ENCODE measurements around the gene ZNF814. TPM values are rescaled to one million over a fixed set of nuclear protein-coding genes. Genes with fewer than 3 reads are reported as not detected.
"Not testable (repeated sequence)": the region's sequence is repeated elsewhere in the genome, so short reads cannot be mapped to it uniquely, and the experiment has no call there.

Gene ZNF814
- total and polyA plus RNA-seq, 4 donors = 17.5 to 61.5 (median 33.1) TPM

- not testable (repeated sequence) for H3K4me3 ChIP-seq (ENCODE audit: low read depth, low read length); H3K9me3 ChIP-seq (ENCODE audit: control insufficient read depth, insufficient read depth, low read length); H3K27ac ChIP-seq (ENCODE audit: low read depth, low read length); DNase-seq (ENCODE audit: low read depth in 4 of 6, low spot score in 6 of 6); H3K27me3 ChIP-seq (ENCODE audit: control insufficient read depth, insufficient read depth, low read length); H3K4me1 ChIP-seq (ENCODE audit: control insufficient read depth, insufficient read depth, low read length)
- 100% methylated on average over 1 of the region's 6 CpGs for WGBS (ENCODE audit: insufficient coverage)
- peaks cover 45% of the 10 kb centered on the region for H3K36me3 ChIP-seq (ENCODE audit: control insufficient read depth, insufficient read depth, low read length)
Observed at GRCh38 chr19:57869655-57870054, 19.2 kb downstream of the ZNF814 start.

- no peak for DNase-seq (ENCODE audit: low read depth in 4 of 6, low spot score in 6 of 6)
- Histone ChIP-seq H3K9me3 (ENCODE audit: control insufficient read depth, insufficient read depth, low read length) (no peaks in the 10 kb centered on the region), H3K36me3 (ENCODE audit: control insufficient read depth, insufficient read depth, low read length) (peaks cover 48% of the 10 kb centered on the region), H3K27ac (ENCODE audit: low read depth, low read length) (no peak overlapping the region), H3K4me1 (ENCODE audit: control insufficient read depth, insufficient read depth, low read length) (no peaks in the 10 kb centered on the region), H3K4me3 (ENCODE audit: low read depth, low read length) (no peak overlapping the region), H3K27me3 (ENCODE audit: control insufficient read depth, insufficient read depth, low read length) (no peaks in the 10 kb centered on the region)
- 100% methylated on average over 4 of the region's 7 CpGs for WGBS (ENCODE audit: insufficient coverage)
Observed at GRCh38 chr19:57867868-57868492, 20.9 kb downstream of the ZNF814 start.

- H3K27ac ChIP-seq (ENCODE audit: low read depth, low read length); H3K4me3 ChIP-seq (ENCODE audit: low read depth, low read length); H3K9me3 ChIP-seq (ENCODE audit: control insufficient read depth, insufficient read depth, low read length); H3K27me3 ChIP-seq (ENCODE audit: control insufficient read depth, insufficient read depth, low read length); H3K4me1 ChIP-seq (ENCODE audit: control insufficient read depth, insufficient read depth, low read length); DNase-seq (ENCODE audit: low read depth in 4 of 6, low spot score in 6 of 6): not testable (repeated sequence)
- peaks cover 50% of the 10 kb centered on the region for H3K36me3 ChIP-seq (ENCODE audit: control insufficient read depth, insufficient read depth, low read length)
- 90% methylated on average over 2 of the region's 3 CpGs for WGBS (ENCODE audit: insufficient coverage)
Observed at GRCh38 chr19:57862351-57862750, 26.5 kb downstream of the ZNF814 start.

DNA sequence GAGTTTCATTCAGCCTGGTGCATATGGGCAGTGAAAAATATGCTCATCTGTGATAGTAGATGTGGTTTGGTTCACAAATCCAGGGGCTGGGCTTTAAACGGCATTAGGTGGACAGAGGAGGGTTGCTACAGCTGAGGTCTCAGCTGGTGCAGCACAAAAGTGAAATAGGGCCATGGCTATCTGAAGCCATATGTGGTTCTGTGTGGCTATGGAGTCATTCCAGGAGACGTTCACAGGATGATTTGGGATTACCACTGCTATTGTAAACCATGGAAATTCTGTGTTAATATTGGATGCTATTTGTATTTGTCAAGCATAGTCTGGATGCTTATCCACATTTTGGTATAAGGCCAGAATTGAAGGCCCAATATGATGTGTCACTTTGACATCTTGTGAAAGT lies 34.7 kb downstream of the ZNF814 start:
- no CpG with 5 or more reads among the region's 2 CpGs for WGBS (ENCODE audit: insufficient coverage)

DNA sequence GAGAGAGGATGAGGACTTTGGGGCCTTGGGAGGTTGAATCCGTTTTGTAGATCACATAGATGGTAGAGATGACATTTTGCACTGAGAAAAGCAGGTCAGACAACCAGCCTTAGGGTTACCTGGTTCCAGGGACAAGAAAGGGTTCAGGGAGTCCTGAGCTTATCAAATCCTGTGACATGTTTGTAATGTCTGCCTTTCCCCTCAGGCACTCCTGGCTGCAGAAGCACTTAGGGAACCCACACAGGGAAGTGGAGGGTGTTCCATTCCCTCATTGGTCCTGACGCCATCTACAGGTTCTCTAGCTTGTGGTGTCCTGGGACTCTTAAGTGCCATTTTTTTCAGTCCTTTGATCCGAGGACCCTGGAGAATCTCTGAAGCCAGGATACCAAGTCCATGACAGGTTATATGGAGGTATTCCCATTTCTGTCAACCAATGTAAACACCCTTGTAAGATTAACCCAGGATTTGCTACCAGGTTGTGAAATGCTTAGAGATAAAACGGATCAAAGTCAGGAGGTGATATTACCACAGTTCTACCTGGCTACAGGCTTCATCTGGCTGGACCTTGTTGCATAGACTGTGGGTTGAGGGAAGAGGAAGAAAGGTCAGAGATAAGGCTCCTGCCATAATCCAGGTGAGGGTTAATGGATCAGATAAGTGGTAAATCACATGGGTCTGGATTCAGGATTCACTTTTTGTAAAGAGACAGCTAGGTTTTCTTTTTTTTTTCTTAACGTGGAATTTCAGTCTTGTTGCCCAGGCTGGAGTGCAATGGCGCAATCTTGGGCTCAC lies 36.8 kb downstream of the ZNF814 start:
- not testable (repeated sequence) for DNase-seq (ENCODE audit: low read depth in 4 of 6, low spot score in 6 of 6); H3K27me3 ChIP-seq (ENCODE audit: control insufficient read depth, insufficient read depth, low read length); H3K27ac ChIP-seq (ENCODE audit: low read depth, low read length); H3K4me3 ChIP-seq (ENCODE audit: low read depth, low read length); H3K9me3 ChIP-seq (ENCODE audit: control insufficient read depth, insufficient read depth, low read length)
- Histone ChIP-seq H3K36me3 (ENCODE audit: control insufficient read depth, insufficient read depth, low read length) (peaks cover 27% of the 10 kb centered on the region), H3K4me1 (ENCODE audit: control insufficient read depth, insufficient read depth, low read length) (peaks cover 18% of the 10 kb centered on the region)
- 93% methylated on average over 2 of the region's 6 CpGs for WGBS (ENCODE audit: insufficient coverage)

More for the DNA sequence above, 34.7 kb downstream of the ZNF814 start:
- Histone ChIP-seq H3K4me1 (ENCODE audit: control insufficient read depth, insufficient read depth, low read length) (peaks cover 18% of the 10 kb centered on the region), H3K36me3 (ENCODE audit: control insufficient read depth, insufficient read depth, low read length) (peaks cover 36% of the 10 kb centered on the region)
- H3K4me3 ChIP-seq (ENCODE audit: low read depth, low read length); DNase-seq (ENCODE audit: low read depth in 4 of 6, low spot score in 6 of 6); H3K27ac ChIP-seq (ENCODE audit: low read depth, low read length); H3K9me3 ChIP-seq (ENCODE audit: control insufficient read depth, insufficient read depth, low read length); H3K27me3 ChIP-seq (ENCODE audit: control insufficient read depth, insufficient read depth, low read length): not testable (repeated sequence)

GRCh38 chr19:57850553-57851017 lies 38.3 kb downstream of the ZNF814 start:
- Histone ChIP-seq H3K9me3 (ENCODE audit: control insufficient read depth, insufficient read depth, low read length) (no peaks in the 10 kb centered on the region), H3K27me3 (ENCODE audit: control insufficient read depth, insufficient read depth, low read length) (no peaks in the 10 kb centered on the region), H3K4me3 (ENCODE audit: low read depth, low read length) (peak overlapping the region; percentile 79), H3K27ac (ENCODE audit: low read depth, low read length) (peak overlapping the region; percentile 25), H3K4me1 (ENCODE audit: control insufficient read depth, insufficient read depth, low read length) (peaks cover 18% of the 10 kb centered on the region), H3K36me3 (ENCODE audit: control insufficient read depth, insufficient read depth, low read length) (peaks cover 19% of the 10 kb centered on the region)
- peak in 2 of 6 donors; percentile 8 to 31 for DNase-seq (ENCODE audit: low read depth in 4 of 6, low spot score in 6 of 6)
- 0% methylated on average over 8 of the region's 11 CpGs for WGBS (ENCODE audit: insufficient coverage)

DNA sequence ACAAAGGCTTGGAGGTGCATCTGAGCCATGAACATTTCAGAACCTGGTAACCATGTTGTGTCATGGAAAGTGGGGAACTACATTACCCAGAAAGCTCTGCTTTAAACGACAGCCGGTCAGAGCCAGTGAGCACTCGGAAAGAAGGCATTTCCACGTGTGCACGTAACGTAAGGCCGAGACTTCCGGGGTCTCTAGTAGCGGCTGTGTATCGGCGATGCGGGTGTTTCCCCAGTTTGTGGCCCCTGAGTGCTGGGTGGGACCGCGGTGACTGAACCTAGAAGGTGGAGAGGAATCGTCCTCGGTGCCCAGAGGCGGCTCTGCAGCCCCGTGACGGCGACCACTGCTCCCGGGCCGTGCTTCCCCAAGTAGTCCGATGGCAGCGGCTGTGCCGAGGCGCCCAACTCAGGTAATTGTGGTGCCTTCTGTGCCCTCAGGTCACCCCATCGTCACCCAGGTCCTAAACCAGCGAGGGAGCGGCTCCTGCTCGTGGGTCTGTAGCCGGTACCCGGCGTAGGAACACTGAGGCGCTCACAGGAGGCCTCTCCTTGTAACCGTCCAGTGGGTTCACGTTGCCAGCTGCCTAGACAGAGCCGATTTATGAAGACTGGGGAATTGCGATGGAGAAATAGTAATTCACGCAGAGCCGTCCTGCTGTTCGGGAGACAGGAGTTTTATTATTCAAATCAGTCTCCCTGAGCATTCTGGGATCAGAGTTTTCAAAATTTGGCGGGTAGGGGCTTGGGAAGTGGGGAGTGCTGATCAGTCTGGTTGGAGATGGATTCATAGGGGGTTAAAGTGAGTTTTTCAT lies 39.0 kb downstream of the ZNF814 start, which contains the start of gene ZNF587:
TSS of gene ZNF587 (plus strand) at position 194 of the 808 bp plus-strand sequence. CDS start at position 374, 180 bp downstream.
- not testable (repeated sequence) for H3K27me3 ChIP-seq (ENCODE audit: control insufficient read depth, insufficient read depth, low read length); H3K9me3 ChIP-seq (ENCODE audit: control insufficient read depth, insufficient read depth, low read length)
- Histone ChIP-seq H3K27ac (ENCODE audit: low read depth, low read length) (peak within 1 kb of the TSS; percentile 25), H3K4me1 (ENCODE audit: control insufficient read depth, insufficient read depth, low read length) (peaks cover 18% of the 10 kb centered on the region), H3K36me3 (ENCODE audit: control insufficient read depth, insufficient read depth, low read length) (peaks cover 14% of the 10 kb centered on the region), H3K4me3 (ENCODE audit: low read depth, low read length) (peak within 1 kb of the TSS; percentile 79)
- peak in 5 of 6 donors; percentile 50 to 96 (median 76) for DNase-seq (ENCODE audit: low read depth in 4 of 6, low spot score in 6 of 6)
- WGBS (ENCODE audit: insufficient coverage) = under 1% methylated on average over 42 of the region's 42 CpGs

DNA sequence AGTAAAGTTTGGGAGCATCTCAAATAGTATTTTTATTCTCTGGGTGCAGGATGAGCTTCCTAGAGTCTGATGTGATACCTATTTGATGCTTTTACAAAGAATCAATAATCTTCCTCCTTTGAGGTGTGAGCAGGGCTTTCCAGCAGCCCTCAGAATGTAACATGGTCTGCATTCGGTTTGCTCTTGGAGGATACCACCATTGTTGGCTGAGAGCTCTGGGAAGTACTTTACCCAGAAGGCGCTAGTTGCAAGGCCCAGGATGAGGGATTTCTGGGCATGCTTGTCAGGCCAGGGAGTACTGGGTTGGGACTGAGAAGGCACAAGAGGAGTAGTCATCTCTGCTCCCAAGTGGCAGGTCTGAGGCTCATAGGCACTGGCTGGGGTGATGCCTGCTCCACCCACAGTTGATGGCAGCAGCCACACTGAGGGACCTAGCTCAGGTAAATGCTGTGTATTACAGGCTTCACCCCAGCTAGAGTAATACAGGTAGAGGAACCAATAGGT lies 39.6 kb downstream of the ZNF814 start:
- peaks cover 12% of the 10 kb centered on the region for H3K36me3 ChIP-seq (ENCODE audit: control insufficient read depth, insufficient read depth, low read length)
- H3K27me3 ChIP-seq (ENCODE audit: control insufficient read depth, insufficient read depth, low read length); H3K9me3 ChIP-seq (ENCODE audit: control insufficient read depth, insufficient read depth, low read length); DNase-seq (ENCODE audit: low read depth in 4 of 6, low spot score in 6 of 6); H3K27ac ChIP-seq (ENCODE audit: low read depth, low read length): not testable (repeated sequence)
- peak overlapping the region; percentile 79 for H3K4me3 ChIP-seq (ENCODE audit: low read depth, low read length)
- no CpG with 5 or more reads among the region's 2 CpGs for WGBS (ENCODE audit: insufficient coverage)
- peaks cover 18% of the 10 kb centered on the region for H3K4me1 ChIP-seq (ENCODE audit: control insufficient read depth, insufficient read depth, low read length)

DNA sequence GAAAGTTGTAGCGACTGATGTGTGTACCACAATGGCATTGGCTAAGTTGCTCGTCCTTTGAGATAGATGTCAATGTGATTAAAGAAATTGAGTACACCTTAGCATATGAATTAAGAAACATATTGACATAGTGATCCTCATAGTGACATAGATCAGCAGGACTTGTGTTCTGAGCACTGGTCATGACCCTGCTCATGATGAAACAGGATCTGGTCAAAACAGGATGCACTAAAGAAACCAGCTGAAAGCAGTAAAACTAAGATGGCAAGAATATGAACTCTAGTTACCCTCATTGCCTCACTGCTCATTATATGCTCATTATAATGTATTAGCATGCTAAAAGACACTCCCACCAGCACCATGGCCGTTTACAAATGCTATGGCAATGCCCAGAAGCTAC lies 41.7 kb downstream of the ZNF814 start:
- H3K4me3 ChIP-seq (ENCODE audit: low read depth, low read length); H3K36me3 ChIP-seq (ENCODE audit: control insufficient read depth, insufficient read depth, low read length); H3K9me3 ChIP-seq (ENCODE audit: control insufficient read depth, insufficient read depth, low read length); H3K27me3 ChIP-seq (ENCODE audit: control insufficient read depth, insufficient read depth, low read length); DNase-seq (ENCODE audit: low read depth in 4 of 6, low spot score in 6 of 6); H3K27ac ChIP-seq (ENCODE audit: low read depth, low read length): not testable (repeated sequence)
- no CpG with 5 or more reads among the region's 3 CpGs for WGBS (ENCODE audit: insufficient coverage)
- peaks cover 18% of the 10 kb centered on the region for H3K4me1 ChIP-seq (ENCODE audit: control insufficient read depth, insufficient read depth, low read length)
